GM23248 (cell line): Measurements from ENCODE around the gene CHRD. TPM values are rescaled to one million over a fixed set of nuclear protein-coding genes. Genes with fewer than 3 reads are reported as not detected.

Experiments used
- DNase-seq: peaks from one replicate; pipeline ENCODE4 v3.0.0-alpha.2; 2015
- H2AFZ ChIP-seq: fragments of 200-600 bp; sonication (generic); 2 replicates; pipeline ENCODE4 v1.6.1; 2016; ENCODE audit warnings: antibody characterized with exemption
- H3F3A ChIP-seq: fragments of 200-600 bp; sonication (generic); 2 replicates; pipeline ENCODE4 v1.6.1; 2016; ENCODE audit warnings: mild to moderate bottlenecking, antibody characterized with exemption, mixed run types; ENCODE audit not compliant: insufficient read depth
- H3K27ac ChIP-seq: fragments of 200-600 bp; sonication (generic); 2 replicates; pipeline ENCODE4 v1.5.1; 2016; ENCODE audit warnings: mild to moderate bottlenecking
- H3K27me3 ChIP-seq: fragments of 200-600 bp; sonication (generic); replicated peaks from 2 replicates; pipeline ENCODE4 v1.6.1; 2016; ENCODE audit warnings: mild to moderate bottlenecking; ENCODE audit not compliant: insufficient read depth
- H3K36me3 ChIP-seq: fragments of 200-600 bp; sonication (generic); 2 replicates; pipeline ENCODE4 v1.6.1; 2016; ENCODE audit warnings: low read depth, mild to moderate bottlenecking
- H3K4me1 ChIP-seq: fragments of 200-600 bp; sonication (generic); 2 replicates; pipeline ENCODE4 v1.6.1; 2016; ENCODE audit warnings: mild to moderate bottlenecking; ENCODE audit not compliant: insufficient read depth
- H3K4me2 ChIP-seq: fragments of 200-600 bp; sonication (generic); one replicate; pipeline ENCODE4 v1.6.1; 2016; ENCODE audit warnings: mild to moderate bottlenecking; ENCODE audit not compliant: unreplicated experiment
- H3K4me3 ChIP-seq: fragments of 200-600 bp; sonication (generic); 2 replicates; pipeline ENCODE4 v1.5.1; 2016; ENCODE audit warnings: mild to moderate bottlenecking
- H3K79me2 ChIP-seq: fragments of 200-600 bp; sonication (generic); 2 replicates; pipeline ENCODE4 v1.6.1; 2016; ENCODE audit warnings: mild to moderate bottlenecking; ENCODE audit not compliant: insufficient read depth
- H3K9ac ChIP-seq: fragments of 200-600 bp; sonication (generic); 2 replicates; pipeline ENCODE4 v1.6.1; 2016; ENCODE audit warnings: mild to moderate bottlenecking
- H3K9me2 ChIP-seq: fragments of 200-600 bp; sonication (generic); 2 replicates; pipeline ENCODE4 v1.6.1; 2016; ENCODE audit warnings: mixed run types, mild to moderate bottlenecking, moderate library complexity; ENCODE audit not compliant: insufficient read depth
- H3K9me3 ChIP-seq: fragments of 200-600 bp; sonication (generic); one replicate; pipeline ENCODE4 v1.6.1; 2017; ENCODE audit warnings: low read depth
- H4K20me1 ChIP-seq: fragments of 200-600 bp; sonication (generic); 2 replicates; pipeline ENCODE4 v1.6.0; 2016; ENCODE audit not compliant: insufficient read depth
- EZH2 ChIP-seq: fragments of 200-600 bp; sonication (generic); IDR thresholded peaks from 2 replicates; pipeline ENCODE4 v1.6.1; 2018; ENCODE audit warnings: antibody characterized with exemption, mild to moderate bottlenecking; ENCODE audit not compliant: insufficient read depth, poor library complexity, severe bottlenecking
- EZH2phosphoT487 ChIP-seq: fragments of 200-600 bp; sonication (generic); IDR thresholded peaks from 2 replicates; pipeline ENCODE4 v1.6.1; 2018; ENCODE audit warnings: antibody characterized with exemption, moderate library complexity, mild to moderate bottlenecking, low read depth; ENCODE audit not compliant: insufficient read depth
- WGBS, 2 experiments: methylation state at CpG; one replicate each; pipeline ENCODE4 v1.1.6; 2015 to 2017; ENCODE audit warnings: low lambda C conversion rate in 2 of 2, low coverage in 1 of 2; ENCODE audit errors: missing lambda C conversion rate in 2 of 2; 5-methylcytosine and 5-hydroxymethylcytosine counted together
- in situ Hi-C: fragments of 300-500 bp; cut with MboI; formaldehyde crosslinking; loops from 2 replicates; pipeline ENCODE4 v1.15.0; 2020
- polyA plus RNA-seq: library from polyadenylated mRNA; unstranded; fragments of >200 nt; fragmentation: Nextera tagmentation; extraction: Ambion mirVana; gene quantifications from 2 replicates; pipeline ENCODE4 v1.2.1, GENCODE V29; 2016
- total RNA-seq: library from RNA; depleted of rRNA; stranded (reverse); fragments of >200 nt; shearing (Covaris generic); gene quantifications from 2 replicates; pipeline ENCODE4 v1.2.3, GENCODE V29; 2014

Gene CHRD
- total and polyA plus RNA-seq, 2 experiments from 2014 or later = 0.15 to 0.22 TPM

DNA sequence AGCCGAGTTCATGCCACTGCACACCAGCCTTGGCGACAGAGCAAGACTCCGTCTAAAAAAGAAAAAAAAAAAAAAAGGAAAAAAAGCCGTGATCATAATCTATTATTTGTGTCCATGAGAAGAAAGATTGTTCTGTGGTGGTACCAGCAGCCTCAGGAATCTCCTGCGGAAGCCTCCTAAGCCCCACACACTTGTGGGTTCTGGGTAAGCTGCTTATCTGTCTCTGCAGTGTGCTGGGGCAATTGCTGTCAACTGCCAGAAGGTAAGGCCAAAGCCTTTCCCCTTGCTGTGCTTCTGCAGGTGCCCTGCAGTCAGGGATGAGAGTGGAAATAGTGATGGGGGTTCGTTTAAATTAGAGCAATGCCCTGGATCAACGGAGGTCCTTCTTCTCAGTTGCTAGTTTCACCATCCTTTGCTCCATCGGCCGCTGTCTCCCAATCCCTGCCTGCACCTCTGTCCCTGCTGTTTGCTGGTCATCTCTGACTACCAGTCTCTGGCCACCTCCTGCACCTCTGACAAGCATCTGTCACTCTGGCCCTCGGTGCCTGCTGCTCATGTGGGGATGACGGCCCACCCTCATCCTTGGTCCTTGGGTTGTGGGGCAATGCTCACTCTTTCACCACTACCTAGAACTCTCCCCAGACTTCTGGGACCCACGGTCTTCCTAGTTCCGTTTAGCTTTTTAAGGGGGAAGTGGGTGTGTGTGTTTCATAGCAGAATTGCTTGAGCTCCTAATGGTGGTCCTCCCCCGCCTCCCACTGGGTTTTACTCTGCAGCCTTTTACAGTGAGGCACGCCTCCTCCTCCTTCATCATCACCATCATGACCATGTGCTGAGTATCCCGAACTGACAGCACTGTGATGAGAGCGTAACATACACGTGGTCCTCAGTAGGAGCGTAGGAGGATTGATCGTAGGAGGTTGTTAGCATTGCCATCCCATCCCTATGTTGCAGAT is 25.5 kb downstream of the CHRD start:
- H2AFZ ChIP-seq = no peak overlapping the region
- no peaks in the 10 kb centered on the region for H3K79me2 ChIP-seq
- 77 to 79% methylated on average over 20 of the region's 20 CpGs for WGBS, 2 experiments
- H4K20me1 ChIP-seq = no peaks in the 10 kb centered on the region
- H3K36me3 ChIP-seq = no peaks in the 10 kb centered on the region
- no peak overlapping the region for H3K4me3 ChIP-seq
- no peaks in the 10 kb centered on the region for H3K9me2 ChIP-seq
- no peaks in the 10 kb centered on the region for H3K9me3 ChIP-seq
- H3K4me1 ChIP-seq = no peaks in the 10 kb centered on the region
- no peak overlapping the region for H3K27ac ChIP-seq
- H3K4me2 ChIP-seq = no peak overlapping the region
- no peak for TF ChIP-seq EZH2
- no peak for TF ChIP-seq EZH2phosphoT487
- in situ Hi-C loops = no loop called here
- peaks cover 5% of the 10 kb centered on the region; the same call in 1 of the 2 replicates for H3K27me3 ChIP-seq
- no peak overlapping the region for H3K9ac ChIP-seq
- no peak for DNase-seq
- no peaks in the 10 kb centered on the region for H3F3A ChIP-seq

DNA sequence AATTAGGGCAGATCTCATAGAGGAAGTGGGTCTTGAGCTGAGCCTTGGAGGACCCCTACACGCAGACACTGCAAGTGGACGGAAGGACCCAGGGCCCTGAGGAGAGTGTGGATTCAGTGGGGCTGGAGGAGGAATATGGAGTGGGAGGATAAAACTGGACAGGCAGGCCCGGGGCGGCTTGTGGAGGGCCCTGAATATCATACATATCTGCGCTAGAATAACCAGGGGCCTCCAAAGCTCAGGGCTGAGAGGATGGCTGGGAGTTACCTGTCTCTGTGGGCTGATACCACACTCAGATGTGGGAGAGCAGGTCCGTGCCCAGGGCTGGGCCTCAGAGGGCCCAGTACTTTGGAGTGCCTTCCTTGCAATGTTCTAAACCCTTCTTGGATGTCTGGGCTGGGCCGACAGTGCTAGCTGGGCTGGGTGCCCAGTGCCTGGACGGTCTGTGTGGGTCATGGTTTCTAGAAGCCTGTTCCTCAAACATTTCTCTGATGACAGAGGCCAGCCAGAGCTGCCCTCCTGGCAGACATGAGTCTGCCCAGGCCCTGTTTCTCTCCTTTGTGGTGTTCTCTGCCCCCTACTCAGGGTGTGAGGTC is 29.6 kb downstream of the CHRD start:
- H4K20me1 ChIP-seq = no peaks in the 10 kb centered on the region

DNA sequence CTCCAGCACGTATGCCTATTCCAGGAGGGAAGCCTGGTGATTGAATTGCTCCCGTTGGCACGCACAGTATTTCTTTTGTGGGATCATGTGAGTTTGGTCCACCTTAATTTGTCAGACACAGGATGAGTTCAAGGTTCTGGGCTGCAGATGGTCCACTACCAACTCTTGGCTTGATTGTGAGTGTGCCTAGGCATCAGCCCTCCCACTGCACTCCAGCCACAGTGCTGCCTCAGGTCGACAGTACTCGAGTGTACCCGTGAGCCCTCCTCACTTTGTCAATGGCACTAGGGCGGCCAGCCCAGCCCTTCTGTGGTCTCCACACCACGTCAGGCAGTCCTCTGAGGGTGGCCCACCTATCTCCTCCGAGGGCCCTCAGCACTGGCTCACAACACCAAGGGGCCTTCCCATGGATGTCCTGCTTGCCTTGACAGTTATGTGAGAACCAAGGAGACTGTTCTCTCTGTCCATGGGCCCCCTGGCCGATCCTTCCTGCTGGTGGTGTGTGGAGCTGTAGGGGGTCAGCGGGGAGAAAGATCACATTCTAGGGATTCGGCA is 30.2 kb downstream of the CHRD start:
- Histone ChIP-seq H3K4me1 (no peaks in the 10 kb centered on the region), H3K79me2 (no peaks in the 10 kb centered on the region), H3K4me3 (no peak overlapping the region), H3K4me2 (no peak overlapping the region), H3K27me3 (no peaks in the 10 kb centered on the region), H3K27ac (no peak overlapping the region), H3K36me3 (no peaks in the 10 kb centered on the region), H3F3A (no peaks in the 10 kb centered on the region), H3K9me2 (no peaks in the 10 kb centered on the region), H4K20me1 (no peaks in the 10 kb centered on the region), H3K9ac (no peak overlapping the region), H3K9me3 (no peaks in the 10 kb centered on the region), H2AFZ (no peak overlapping the region)
- TF ChIP-seq EZH2phosphoT487 (no peak), EZH2 (no peak)
- no peak for DNase-seq
- in situ Hi-C loops = no loop called here
- WGBS, 2 experiments = 72 to 77% methylated on average over 12 of the region's 12 CpGs

More for the DNA sequence above, 29.6 kb downstream of the CHRD start:
- Histone ChIP-seq H3K9ac (no peak overlapping the region), H3K4me2 (no peak overlapping the region), H3F3A (no peaks in the 10 kb centered on the region), H3K79me2 (no peaks in the 10 kb centered on the region), H3K27ac (no peak overlapping the region), H3K9me3 (no peaks in the 10 kb centered on the region), H3K4me3 (no peak overlapping the region), H3K36me3 (no peaks in the 10 kb centered on the region), H3K9me2 (no peaks in the 10 kb centered on the region), H2AFZ (no peak overlapping the region), H3K27me3 (no peaks in the 10 kb centered on the region), H3K4me1 (no peaks in the 10 kb centered on the region)
- WGBS, 2 experiments = 63 to 66% methylated on average over 8 of the region's 8 CpGs
- in situ Hi-C loops = no loop called here
- DNase-seq = peak; percentile 15
- TF ChIP-seq EZH2phosphoT487 (no peak), EZH2 (no peak)

DNA sequence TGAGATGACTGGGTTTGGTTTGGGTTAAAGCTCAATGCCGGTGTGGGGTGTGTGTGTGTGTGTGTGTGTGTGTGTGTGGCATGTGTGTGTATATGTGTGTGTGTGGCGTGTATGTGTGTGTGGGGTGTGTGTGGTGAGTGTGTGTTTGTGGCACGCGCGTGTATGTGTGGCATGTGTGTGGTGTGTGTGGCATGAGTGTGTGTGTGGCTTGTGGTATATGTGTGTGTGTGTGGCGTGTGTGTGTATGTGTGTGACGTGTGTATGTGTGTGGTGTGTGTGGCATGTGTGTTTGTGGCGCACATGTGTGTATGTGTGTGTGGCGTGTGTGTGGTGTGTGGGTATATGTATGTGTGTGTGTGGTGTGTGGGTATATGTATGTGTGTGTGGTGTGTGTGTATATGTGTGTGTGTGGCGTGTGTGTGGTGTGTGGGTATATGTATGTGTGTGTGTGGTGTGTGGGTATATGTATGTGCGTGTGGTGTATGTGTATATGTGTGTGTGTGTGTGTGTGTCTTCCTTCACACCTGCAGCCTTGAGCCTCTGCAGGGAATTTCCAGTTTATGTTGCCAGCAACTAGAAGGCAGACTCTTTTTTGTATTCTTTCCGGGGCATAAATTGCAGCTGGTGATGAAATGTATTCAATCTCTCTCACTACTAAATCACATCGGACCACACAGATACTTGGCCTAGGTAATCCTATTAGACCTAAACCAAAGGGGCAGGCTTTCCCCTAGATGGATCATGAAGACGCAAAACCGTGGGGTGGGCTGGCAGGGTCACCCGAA is 34.8 kb downstream of the CHRD start:
- Histone ChIP-seq H3K4me2 (no peak overlapping the region), H3K4me3 (no peak overlapping the region), H4K20me1 (no peaks in the 10 kb centered on the region), H3K9me3 (no peaks in the 10 kb centered on the region), H3K9me2 (no peaks in the 10 kb centered on the region), H3K79me2 (no peaks in the 10 kb centered on the region), H3K27ac (no peak overlapping the region), H3K9ac (no peak overlapping the region), H3K4me1 (no peaks in the 10 kb centered on the region), H2AFZ (no peak overlapping the region), H3F3A (no peaks in the 10 kb centered on the region), H3K36me3 (no peaks in the 10 kb centered on the region), H3K27me3 (no peaks in the 10 kb centered on the region)
- 83 to 87% methylated on average over 12 to 16 of the region's 16 CpGs for WGBS, 2 experiments
- no peak for TF ChIP-seq EZH2phosphoT487
- TF ChIP-seq EZH2 = no peak
- in situ Hi-C loops = no loop called here
- no peak for DNase-seq
